ENCODE measurements around the gene BAIAP2L2. TPM values are rescaled to one million over a fixed set of nuclear protein-coding genes. Genes with fewer than 3 reads are reported as not detected.
A peak's percentile ranks its signal among the peaks of the same experiment; 100 is the strongest.

The BAIAP2L2 gene
- total and polyA plus RNA-seq, 2 of the 4 experiments (the other 2 are of a cell fraction), result 0.18 to 0.46 TPM

GRCh38 chr22:38081941-38082828, 28.3 kb downstream of the BAIAP2L2 start (continued):
- TF ChIP-seq MXI1 (IDR thresholded peaks at IDR 0.05; ENCODE audit: borderline replicate concordance, low read depth, low read length) (no peak), RAD21 (IDR thresholded peaks at IDR 0.05; ENCODE audit: low read length) (no peak)

- Histone ChIP-seq H3K79me1 (ENCODE audit: low read depth in 1 of 2, low read length in 2 of 2) (no peaks in the 10 kb centered on the region), H3K18ac (ENCODE audit: low read depth, low read length) (no peak overlapping the region), H3K4me1 (ENCODE audit: control insufficient read depth, insufficient read depth, low read length) (no peaks in the 10 kb centered on the region; the same call in 1 of the 2 replicates), H3K27ac (ENCODE audit: insufficient read depth, low read length) (no peak overlapping the region), H2BK15ac (ENCODE audit: low read depth, low read length) (no peak overlapping the region), H4K5ac (ENCODE audit: low read depth, low read length) (no peak overlapping the region), H3K9ac (ENCODE audit: low read depth, low read length) (no peak overlapping the region; the same call in 1 of the 2 replicates), H3K14ac (replicated peaks; ENCODE audit: low read depth, low read length) (no peak overlapping the region), H2AK5ac (ENCODE audit: low read depth, low read length) (no peak overlapping the region), H3K4me2 (ENCODE audit: low read depth, low read length) (peak overlapping the region; percentile 43; the same call in 1 of the 2 replicates), H2BK120ac (ENCODE audit: low read depth, low read length) (no peak overlapping the region), H3K23ac (ENCODE audit: low read depth, low read length) (no peak overlapping the region), H2AFZ (replicated peaks; ENCODE audit: low read length, poor library complexity) (peak overlapping the region; percentile 89), H4K91ac (ENCODE audit: insufficient read depth, low read depth, low read length) (no peak overlapping the region), H3K36me3 (ENCODE audit: control insufficient read depth, insufficient read depth, low read length) (no peaks in the 10 kb centered on the region), H4K20me1 (ENCODE audit: insufficient read depth, low read length) (no peaks in the 10 kb centered on the region; the same call in 1 of the 2 replicates), H3K4me3 (ENCODE audit: insufficient read depth, low read depth, low read length) (peak overlapping the region; percentile 24; the same call in 1 of the 2 replicates), H4K8ac (ENCODE audit: low read depth in 2 of 2, low read length in 2 of 2) (no peak overlapping the region), H3K9me1 (ENCODE audit: insufficient read depth, low read length) (0 out of 2 replicates have a peak, but pooled peaks cover 6% of the 10 kb centered on the region), H3K4ac (ENCODE audit: low read depth, low read length) (no peak overlapping the region), H3K27me3 (ENCODE audit: control insufficient read depth, insufficient read depth, low read length) (peaks cover 38% of the 10 kb centered on the region), H3K56ac (ENCODE audit: extremely low read depth, insufficient read depth, low read length) (no peak overlapping the region), H2BK5ac (ENCODE audit: low read depth, low read length, poor library complexity, severe bottlenecking) (no peak overlapping the region), H3K9me3 (ENCODE audit: control insufficient read depth, insufficient read depth, low read length) (no peaks in the 10 kb centered on the region), H2BK20ac (ENCODE audit: low read depth, low read length) (no peak overlapping the region), H2AK9ac (replicated peaks; ENCODE audit: low read depth, low read length, poor library complexity) (no peak overlapping the region)
- TF ChIP-seq, protein P1, sequence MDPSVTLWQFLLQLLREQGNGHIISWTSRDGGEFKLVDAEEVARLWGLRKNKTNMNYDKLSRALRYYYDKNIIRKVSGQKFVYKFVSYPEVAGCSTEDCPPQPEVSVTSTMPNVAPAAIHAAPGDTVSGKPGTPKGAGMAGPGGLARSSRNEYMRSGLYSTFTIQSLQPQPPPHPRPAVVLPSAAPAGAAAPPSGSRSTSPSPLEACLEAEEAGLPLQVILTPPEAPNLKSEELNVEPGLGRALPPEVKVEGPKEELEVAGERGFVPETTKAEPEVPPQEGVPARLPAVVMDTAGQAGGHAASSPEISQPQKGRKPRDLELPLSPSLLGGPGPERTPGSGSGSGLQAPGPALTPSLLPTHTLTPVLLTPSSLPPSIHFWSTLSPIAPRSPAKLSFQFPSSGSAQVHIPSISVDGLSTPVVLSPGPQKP (IDR thresholded peaks at IDR 0.05; ENCODE audit: borderline replicate concordance, low read depth, low read length), result no peak
- TF ChIP-seq SMC3 (IDR thresholded peaks at IDR 0.05; ENCODE audit: low read depth, low read length), result no peak
- TF ChIP-seq POLR2A (IDR thresholded peaks at IDR 0.05; ENCODE audit: low read depth, low read length), result no peak
- TF ChIP-seq, protein P2, sequence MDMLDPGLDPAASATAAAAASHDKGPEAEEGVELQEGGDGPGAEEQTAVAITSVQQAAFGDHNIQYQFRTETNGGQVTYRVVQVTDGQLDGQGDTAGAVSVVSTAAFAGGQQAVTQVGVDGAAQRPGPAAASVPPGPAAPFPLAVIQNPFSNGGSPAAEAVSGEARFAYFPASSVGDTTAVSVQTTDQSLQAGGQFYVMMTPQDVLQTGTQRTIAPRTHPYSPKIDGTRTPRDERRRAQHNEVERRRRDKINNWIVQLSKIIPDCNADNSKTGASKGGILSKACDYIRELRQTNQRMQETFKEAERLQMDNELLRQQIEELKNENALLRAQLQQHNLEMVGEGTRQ (IDR thresholded peaks at IDR 0.05; ENCODE audit: low read depth, low read length), result no peak
- TF ChIP-seq CTCF (conservative IDR thresholded peaks at IDR 0.05; ENCODE audit: low read depth, low read length), result no peak
- TF ChIP-seq BHLHE40 (IDR thresholded peaks at IDR 0.05; ENCODE audit: low read depth, low read length), result no peak
- no peak for TF ChIP-seq MAZ (IDR thresholded peaks at IDR 0.05; ENCODE audit: borderline replicate concordance, low read depth, low read length)
- TF ChIP-seq CHD1 (IDR thresholded peaks at IDR 0.05; ENCODE audit: low read depth, low read length), result no peak
- no peak for TF ChIP-seq RCOR1 (IDR thresholded peaks at IDR 0.05; ENCODE audit: insufficient replicate concordance, low read length)
- intact Hi-C loops (cut with micrococcal nuclease), result no loop called here
- in situ Hi-C loops (cut with MboI; ENCODE audit: low sequenced_read_pairs), result no loop called here
- ChIA-PET CTCF (interaction anchor here (0.6 kb wide), 1 partner anchor 469 kb away, joined by 6 read pairs; no protein-coding TSS in a partner anchor), POLR2A (ENCODE audit: unreplicated experiment) (no interaction called here)
- dilution Hi-C loops (cut with HindIII; ENCODE audit: low sequenced_read_pairs, unreplicated experiment), result no loop called here
- ATAC-seq (ENCODE audit: low read depth), result no peak
- BruUV-seq (replicated peaks), result no TSS peak
- WGBS, 2 experiments (ENCODE audit: extremely low coverage in 2 of 2, insufficient read length in 1 of 2), result 12% methylated on average over 6 of the region's 17 CpGs; no CpG with 5 or more reads in 1 of the 2 experiments
- no peak for DNase-seq
Observed at GRCh38 chr22:38081636-38081940, 28.9 kb downstream of the BAIAP2L2 start.

All from IMR-90 (cell line).